ENCODE measurements around the gene NAIF1. TPM values are rescaled to one million over a fixed set of nuclear protein-coding genes. Genes with fewer than 3 reads are reported as not detected.

The NAIF1 gene
- total RNA-seq, 4 donors from 2014 or later: 8.6 to 10.8 (median 9.6) TPM

GRCh38 chr9:128102861-128103588 lies 35.9 kb upstream of the NAIF1 start:
- TF ChIP-seq POLR2A (IDR thresholded peaks at IDR 0.05): no peak
- no peak for TF ChIP-seq CTCF (IDR thresholded peaks at IDR 0.05)
- intact Hi-C loops (cut with DNase I; ENCODE audit: low total_unique reads): no loop called here
- DNase-seq (ENCODE audit: low spot score in 2 of 2): no peak
- no peak overlapping the region for H3K4me3 ChIP-seq (ENCODE audit: low read depth, poor library complexity, severe bottlenecking)
- WGBS, 2 donors: 96% methylated on average over 19 to 23 of the region's 23 CpGs

GRCh38 chr9:128102196-128102595 lies 35.1 kb upstream of the NAIF1 start:
- intact Hi-C loops (cut with DNase I; ENCODE audit: low total_unique reads): no loop called here
- TF ChIP-seq CTCF (IDR thresholded peaks at IDR 0.05) (no peak), POLR2A (IDR thresholded peaks at IDR 0.05) (no peak)
- WGBS, 2 donors: 88 to 89% methylated on average over 13 of the region's 13 CpGs

GRCh38 chr9:128101690-128102089 lies 34.6 kb upstream of the NAIF1 start:
- intact Hi-C loops (cut with DNase I; ENCODE audit: low total_unique reads): no loop called here
- H3K4me3 ChIP-seq (ENCODE audit: low read depth, poor library complexity, severe bottlenecking): no peak overlapping the region
- DNase-seq (ENCODE audit: low spot score in 2 of 2): no peak
- 84 to 92% methylated on average over 20 of the region's 20 CpGs for WGBS, 2 donors
- TF ChIP-seq POLR2A (IDR thresholded peaks at IDR 0.05) (no peak), CTCF (IDR thresholded peaks at IDR 0.05) (no peak)

More at GRCh38 chr9:128102196-128102595, 35.1 kb upstream of the NAIF1 start:
- H3K4me3 ChIP-seq (ENCODE audit: low read depth, poor library complexity, severe bottlenecking): no peak overlapping the region
- no peak for DNase-seq (ENCODE audit: low spot score in 2 of 2)

- WGBS, 2 donors: 85 to 92% methylated on average over 12 of the region's 12 CpGs
- no peak for TF ChIP-seq POLR2A (IDR thresholded peaks at IDR 0.05)
- TF ChIP-seq CTCF (IDR thresholded peaks at IDR 0.05): no peak
- H3K4me3 ChIP-seq (ENCODE audit: low read depth, poor library complexity, severe bottlenecking): no peak overlapping the region
- intact Hi-C loops (cut with DNase I; ENCODE audit: low total_unique reads): no loop called here
- no peak for DNase-seq (ENCODE audit: low spot score in 2 of 2)
Observed at GRCh38 chr9:128101231-128101661, 34.1 kb upstream of the NAIF1 start.

- TF ChIP-seq CTCF (IDR thresholded peaks at IDR 0.05): no peak
- TF ChIP-seq POLR2A (IDR thresholded peaks at IDR 0.05): no peak
- H3K4me3 ChIP-seq (ENCODE audit: low read depth, poor library complexity, severe bottlenecking): no peak overlapping the region
- WGBS, 2 donors: 88 to 94% methylated on average over 9 to 10 of the region's 10 CpGs
- intact Hi-C loops (cut with DNase I; ENCODE audit: low total_unique reads): no loop called here
- no peak for DNase-seq (ENCODE audit: low spot score in 2 of 2)
Observed at GRCh38 chr9:128100581-128100980, 33.5 kb upstream of the NAIF1 start.

Measured in lower leg skin (tissue), 4 donors.